RWPE1 (cell line): ENCODE results near the gene SETD4.

ENCODE experiments used
- CTCF ChIA-PET: fragments of 350-600 bp; sonication (Branson Sonifier 250); formaldehyde crosslinking; extraction: SDS; loops from one replicate; lab custom pipeline; 2021; lab: Yijun Ruan, JAX
- POLR2A ChIA-PET: fragments of 400-600 bp; formaldehyde crosslinking; extraction: SDS; loops from one replicate; lab custom pipeline; 2020; ENCODE audit warnings: antibody characterized with exemption; ENCODE audit not compliant: low non-redundant PET; lab: Yijun Ruan, JAX
- DNase-seq: peaks from one replicate; pipeline ENCODE4 v3.0.0; 2012; ENCODE audit warnings: low spot score
- H3K27ac ChIP-seq: fragments of 450-650 bp; 2 replicates; pipeline ENCODE4 v1.5.1; 2017
- TF ChIP-seq, protein P1 (sequence below): fragments of 450-650 bp; conservative IDR thresholded peaks from 2 replicates; pipeline ENCODE4 v1.5.1; 2017; ENCODE audit warnings: low read depth, mild to moderate bottlenecking

The SETD4 gene

DNA sequence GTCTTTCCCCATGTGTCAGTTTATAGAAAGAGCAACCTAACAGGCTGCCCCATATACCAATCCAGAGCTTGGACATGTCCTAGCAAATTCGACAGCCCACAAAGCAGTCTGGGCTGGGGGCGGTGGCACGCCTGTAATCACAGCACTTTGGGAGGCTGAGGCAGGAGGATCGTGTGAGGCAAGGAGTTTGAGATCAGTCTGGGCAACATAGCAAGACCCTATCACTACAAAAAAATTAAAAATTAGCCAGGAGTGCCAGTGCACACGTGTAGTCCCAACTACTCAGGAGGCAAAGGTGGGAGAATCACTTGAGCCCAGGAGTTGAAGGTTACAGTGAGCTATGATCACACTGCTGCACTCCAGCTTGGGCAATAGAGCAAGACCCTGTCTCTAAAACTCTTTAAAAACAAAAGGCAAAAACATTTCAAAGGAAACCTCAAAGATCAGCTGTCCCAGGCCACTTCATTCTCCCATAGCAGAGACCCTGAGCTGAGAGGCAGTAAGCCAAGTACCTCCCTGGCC, 54.4 kb downstream of the SETD4 start:
- ChIA-PET POLR2A (no interaction called here), CTCF (interaction anchor here (0.7 kb wide), 1 partner anchor 17 kb away, joined by 3 read pairs; no protein-coding TSS in a partner anchor)
- no peak for DNase-seq
- TF ChIP-seq, protein P1, sequence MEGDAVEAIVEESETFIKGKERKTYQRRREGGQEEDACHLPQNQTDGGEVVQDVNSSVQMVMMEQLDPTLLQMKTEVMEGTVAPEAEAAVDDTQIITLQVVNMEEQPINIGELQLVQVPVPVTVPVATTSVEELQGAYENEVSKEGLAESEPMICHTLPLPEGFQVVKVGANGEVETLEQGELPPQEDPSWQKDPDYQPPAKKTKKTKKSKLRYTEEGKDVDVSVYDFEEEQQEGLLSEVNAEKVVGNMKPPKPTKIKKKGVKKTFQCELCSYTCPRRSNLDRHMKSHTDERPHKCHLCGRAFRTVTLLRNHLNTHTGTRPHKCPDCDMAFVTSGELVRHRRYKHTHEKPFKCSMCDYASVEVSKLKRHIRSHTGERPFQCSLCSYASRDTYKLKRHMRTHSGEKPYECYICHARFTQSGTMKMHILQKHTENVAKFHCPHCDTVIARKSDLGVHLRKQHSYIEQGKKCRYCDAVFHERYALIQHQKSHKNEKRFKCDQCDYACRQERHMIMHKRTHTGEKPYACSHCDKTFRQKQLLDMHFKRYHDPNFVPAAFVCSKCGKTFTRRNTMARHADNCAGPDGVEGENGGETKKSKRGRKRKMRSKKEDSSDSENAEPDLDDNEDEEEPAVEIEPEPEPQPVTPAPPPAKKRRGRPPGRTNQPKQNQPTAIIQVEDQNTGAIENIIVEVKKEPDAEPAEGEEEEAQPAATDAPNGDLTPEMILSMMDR = no peak
- H3K27ac ChIP-seq = no peak overlapping the region

DNA sequence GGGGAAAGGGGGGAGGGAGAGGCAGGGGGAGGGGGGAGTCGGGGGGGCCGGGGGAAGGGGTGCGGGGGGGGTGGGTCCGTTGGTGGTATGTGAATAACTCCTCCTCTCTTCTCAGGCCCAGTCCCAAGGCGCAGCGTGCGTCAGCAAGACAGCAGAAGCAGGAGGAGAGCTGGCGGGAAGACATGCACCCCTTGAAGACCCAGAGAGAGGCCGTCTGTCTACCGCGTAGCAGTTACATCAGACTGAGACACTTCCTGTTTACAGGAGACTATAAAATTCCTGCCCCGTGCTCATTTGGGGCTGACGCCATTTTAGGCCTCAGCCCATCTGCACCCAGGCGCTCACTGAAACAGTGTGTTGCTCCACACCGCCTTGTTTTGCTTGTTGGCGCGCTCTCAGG, 55.3 kb downstream of the SETD4 start:
- ChIA-PET POLR2A (no interaction called here), CTCF (no interaction called here)
- DNase-seq = no peak
- TF ChIP-seq, protein P1 = no peak
- H3K27ac ChIP-seq = no peak overlapping the region

DNA sequence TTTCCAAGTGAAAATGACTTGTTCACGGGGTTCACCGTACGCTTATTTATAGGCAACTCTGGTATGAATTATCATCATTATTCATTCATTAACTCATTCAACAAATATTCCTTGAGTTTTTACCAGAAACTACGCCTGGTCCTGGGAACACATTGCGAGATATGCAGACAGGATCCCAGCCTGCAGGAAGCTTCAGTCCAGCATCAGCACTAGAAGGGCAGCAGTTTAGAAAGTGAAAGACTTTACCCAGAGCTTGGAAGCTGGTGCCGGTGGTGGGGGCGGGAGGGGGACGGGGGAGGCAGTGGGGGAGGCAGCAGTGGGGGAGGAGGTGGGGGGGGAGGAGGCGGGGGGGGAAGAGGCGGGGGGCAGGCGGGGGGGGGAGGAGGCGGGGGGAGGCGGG, 55.9 kb downstream of the SETD4 start:
- TF ChIP-seq, protein P1 = no peak
- no peak overlapping the region for H3K27ac ChIP-seq
- ChIA-PET POLR2A (no interaction called here), CTCF (no interaction called here)
- DNase-seq = no peak

DNA sequence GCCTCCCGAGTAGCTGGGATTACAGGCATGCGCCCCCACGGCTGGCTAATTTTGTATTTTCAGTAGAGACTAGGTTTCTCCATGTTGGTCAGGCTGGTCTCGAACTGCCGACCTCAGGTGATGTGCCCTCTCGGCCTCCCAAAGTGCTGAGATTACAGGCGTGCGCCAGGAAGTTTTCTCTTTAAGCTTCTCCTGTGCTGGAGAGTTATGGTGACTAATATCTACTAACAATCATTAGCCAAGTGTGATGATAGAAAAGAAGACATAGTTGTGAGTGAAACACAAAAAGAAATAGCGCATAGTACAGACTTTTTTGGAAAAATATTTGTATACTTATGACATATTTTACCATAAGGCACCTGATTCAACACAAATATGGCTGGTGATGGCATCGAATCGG, 56.5 kb downstream of the SETD4 start:
- POLR2A ChIA-PET = no interaction called here
- TF ChIP-seq, protein P1 = no peak
- CTCF ChIA-PET = no interaction called here
- no peak overlapping the region for H3K27ac ChIP-seq
- no peak for DNase-seq

DNA sequence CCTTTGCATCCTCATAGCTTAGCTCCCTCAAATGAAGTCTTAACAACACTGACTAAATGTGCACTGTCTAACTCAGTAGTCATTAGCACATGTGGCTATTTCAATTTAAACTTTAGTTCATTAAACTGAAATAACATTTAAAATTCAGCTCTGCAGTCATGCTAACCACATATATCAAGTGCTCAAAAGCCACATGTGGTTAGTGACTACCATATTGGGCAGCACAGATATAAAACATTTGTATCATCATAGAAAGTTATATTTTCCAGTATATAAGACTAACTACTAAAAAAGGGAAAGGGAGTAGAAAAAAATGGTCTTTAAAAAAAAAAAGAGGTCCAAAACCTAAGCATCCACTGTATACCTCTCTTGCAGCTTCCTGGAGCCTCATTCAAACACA, 64.1 kb downstream of the SETD4 start:
- ChIA-PET CTCF (interaction anchor here (0.6 kb wide), 1 partner anchor 80 kb away, joined by 3 read pairs; no protein-coding TSS in a partner anchor), POLR2A (no interaction called here)
- no peak for DNase-seq
- no peak overlapping the region for H3K27ac ChIP-seq
- TF ChIP-seq, protein P1 = no peak

DNA sequence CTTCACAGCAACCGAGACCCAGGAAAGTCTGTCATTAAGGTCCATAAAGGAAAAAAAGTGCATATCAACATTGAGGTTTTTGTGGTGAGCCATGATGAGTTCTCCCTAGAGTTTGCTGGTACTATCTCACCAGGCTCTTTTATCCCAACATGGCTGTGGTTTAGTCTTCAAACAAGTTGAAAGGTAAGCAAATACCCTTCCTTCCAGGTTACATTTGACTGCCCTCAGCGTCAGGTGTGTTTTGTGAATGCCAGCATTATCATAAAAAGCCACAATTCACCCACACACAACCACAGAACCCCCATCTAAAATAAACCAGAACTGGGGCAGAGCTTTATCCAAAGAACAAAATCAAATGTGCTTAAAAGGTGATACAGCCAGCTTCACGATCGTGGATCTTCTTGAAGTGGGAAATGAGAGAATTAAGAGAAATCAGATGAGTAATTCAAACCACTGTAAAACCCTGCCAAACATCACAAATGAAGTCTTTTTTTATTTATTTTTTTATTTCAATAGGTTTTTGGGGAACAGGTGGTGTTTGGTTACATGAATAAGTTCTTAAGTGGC, 64.7 kb downstream of the SETD4 start:
- POLR2A ChIA-PET = no interaction called here
- CTCF ChIA-PET = no interaction called here

More for the DNA sequence above, 64.7 kb downstream of the SETD4 start:
- no peak for DNase-seq
- H3K27ac ChIP-seq = no peak overlapping the region
- TF ChIP-seq, protein P1 = no peak
